GM19043 (cell line): ENCODE measurements around the gene NOS1AP.
"Not testable (repeated sequence)": the region's sequence is repeated elsewhere in the genome, so short reads cannot be mapped to it uniquely, and the experiment has no call there.

Source experiments
- ATAC-seq: cut with Tn5 transposase; IDR thresholded peaks from one replicate; pipeline ENCODE4 v1.9.1; 2021; ENCODE audit warnings: low read depth; ENCODE audit not compliant: unreplicated experiment

Gene NOS1AP

DNA sequence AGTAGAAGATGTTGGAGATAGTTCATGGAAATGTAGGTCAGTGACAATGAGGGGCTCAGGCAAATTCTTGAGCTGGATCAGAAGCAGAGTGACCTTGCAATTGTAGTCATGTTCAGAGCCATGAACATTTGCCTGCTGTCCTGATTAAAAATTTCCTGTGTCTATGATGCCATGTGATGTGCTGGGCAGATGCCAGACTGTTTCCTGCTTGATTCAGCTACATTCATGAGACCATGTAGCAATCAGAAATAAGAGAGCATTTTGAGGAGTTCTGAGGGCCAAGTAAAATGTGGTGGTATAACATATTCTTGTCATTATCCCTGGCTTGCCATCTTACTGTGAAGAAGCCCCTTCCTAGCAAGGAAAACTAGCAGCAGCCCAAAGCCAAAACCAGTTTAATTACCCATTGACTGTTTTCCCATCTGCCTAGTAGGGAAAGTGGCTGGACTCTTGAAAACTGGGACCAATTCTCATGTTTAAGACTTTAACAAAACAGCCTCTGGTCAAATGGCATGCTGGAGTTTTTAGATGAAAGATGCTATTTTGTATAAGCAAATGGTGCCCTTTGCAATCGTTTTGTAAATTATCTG lies 118.3 kb downstream of the NOS1AP start:
- ATAC-seq = no peak

DNA sequence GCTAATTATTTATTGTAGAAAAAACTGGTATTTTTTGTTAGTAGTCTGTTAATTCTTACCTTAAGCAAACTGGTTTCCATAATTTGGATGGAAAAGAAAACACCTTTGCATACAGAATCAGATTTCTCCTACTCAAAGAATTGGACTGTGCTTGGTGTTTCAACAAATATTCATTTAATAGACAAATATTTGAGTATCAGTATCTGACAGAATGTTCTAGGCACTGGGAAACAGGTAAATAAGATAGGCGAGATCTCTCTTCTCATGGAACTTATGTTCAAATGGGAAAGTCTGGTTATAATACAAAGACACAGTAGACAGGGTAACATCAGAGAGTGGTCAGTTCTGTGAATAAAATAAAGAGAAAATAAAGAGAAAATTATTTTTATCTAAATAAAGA lies 119.9 kb downstream of the NOS1AP start:
- ATAC-seq = no peak

DNA sequence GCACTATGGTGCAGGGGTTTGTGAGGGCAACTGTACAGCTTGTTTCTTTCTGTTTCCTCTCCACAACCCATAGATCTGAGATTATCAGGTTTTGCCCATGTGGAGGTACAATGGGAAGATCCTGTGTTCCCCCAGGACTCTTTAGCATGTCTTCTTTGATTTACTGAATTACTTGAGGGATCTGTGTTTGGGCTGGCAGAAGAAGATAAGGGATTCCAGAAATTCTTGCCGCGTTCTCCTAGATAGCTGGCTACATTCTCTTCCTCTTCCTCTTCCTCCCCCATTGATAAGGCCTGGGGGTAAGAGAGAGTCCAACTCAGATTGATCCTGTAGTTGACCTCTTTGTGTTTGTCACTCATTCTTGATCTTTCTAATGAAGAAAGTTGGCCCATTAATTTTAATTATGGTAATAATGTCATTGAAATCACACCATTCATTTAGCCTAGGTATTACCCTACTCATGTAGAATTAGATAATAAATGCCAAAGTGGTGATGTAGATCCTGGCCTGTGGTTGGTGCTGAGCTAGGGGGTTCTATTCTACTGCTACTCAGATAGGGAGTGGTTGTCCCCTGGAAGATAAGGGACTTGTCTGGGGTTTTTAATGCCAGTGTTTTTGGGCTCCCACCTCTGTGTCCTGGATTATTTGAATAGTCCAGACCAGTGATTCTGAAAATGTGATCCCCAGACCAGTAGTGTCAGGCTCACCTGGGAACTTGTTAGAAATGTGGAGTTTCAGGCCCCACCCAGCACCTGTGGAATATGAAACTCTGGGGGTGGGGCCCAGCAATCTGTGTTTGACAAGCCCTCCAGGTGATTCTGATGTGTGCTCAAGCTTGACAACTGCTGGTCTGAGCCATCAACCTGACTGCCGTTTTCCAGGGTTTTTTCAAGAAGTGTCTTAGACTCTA lies 122.2 kb downstream of the NOS1AP start:
- ATAC-seq = no peak

GRCh38 chr1:162192306-162192678 lies 122.8 kb downstream of the NOS1AP start:
- ATAC-seq = no peak

DNA sequence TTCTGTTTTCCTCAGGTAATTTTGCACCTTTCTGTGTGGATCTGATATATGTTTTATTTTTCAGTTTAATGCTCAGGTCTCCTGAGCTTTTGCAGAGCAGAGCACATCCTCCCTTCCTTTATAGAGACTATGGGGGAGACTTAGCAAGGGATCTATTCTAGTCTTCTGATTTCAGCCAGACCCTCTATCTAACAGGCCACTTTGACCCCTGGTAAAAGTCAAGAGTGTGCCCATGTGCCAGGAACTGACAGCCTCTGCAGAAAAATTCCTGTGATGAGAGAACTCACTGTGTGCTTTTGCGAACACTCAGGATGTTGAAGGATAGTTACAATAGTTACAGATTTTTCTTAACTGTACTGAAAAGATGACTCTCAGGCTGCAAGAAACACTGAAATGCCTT lies 123.3 kb downstream of the NOS1AP start:
- ATAC-seq = no peak

GRCh38 chr1:162193221-162193620 lies 123.7 kb downstream of the NOS1AP start:
- ATAC-seq = no peak

DNA sequence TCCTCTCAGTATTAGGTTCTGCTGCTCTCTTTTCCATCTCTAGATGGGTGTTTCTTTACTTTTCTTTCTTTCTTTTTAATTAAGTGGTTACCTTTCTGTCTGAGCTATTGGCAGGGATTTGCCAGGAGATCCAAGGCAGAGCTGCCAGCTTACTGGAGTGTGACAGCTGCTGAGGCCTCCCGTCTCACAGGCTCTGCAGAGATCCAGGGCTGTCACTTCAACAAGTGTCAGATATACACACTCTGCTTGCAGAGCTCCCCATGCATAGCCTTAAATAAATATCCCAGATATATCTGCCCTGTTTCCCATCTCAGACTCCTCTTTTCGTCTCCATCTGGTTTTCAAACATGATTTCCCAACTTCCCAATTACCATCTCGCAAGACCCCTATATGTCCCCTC lies 124.3 kb downstream of the NOS1AP start:
- ATAC-seq = no peak

DNA sequence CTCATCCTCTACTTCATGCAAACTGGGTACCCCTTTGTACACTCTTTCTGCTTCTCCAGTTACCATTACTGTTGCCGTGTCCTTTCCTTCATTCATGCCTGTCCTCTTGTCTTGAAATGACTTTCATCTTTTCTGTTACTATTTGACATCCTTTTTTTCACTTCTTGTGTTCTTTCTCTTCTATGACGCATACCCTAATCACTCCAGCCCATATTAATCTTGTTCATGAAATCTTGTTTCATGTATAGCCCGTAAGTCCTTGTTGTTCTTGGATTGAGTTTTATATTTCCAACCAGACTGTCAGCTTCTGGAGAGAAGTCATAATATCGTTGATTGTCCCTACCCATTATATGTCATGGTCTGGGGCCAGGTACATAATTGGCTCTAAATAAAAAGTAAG lies 126.1 kb downstream of the NOS1AP start:
- no peak for ATAC-seq

GRCh38 chr1:162196387-162196786 lies 126.9 kb downstream of the NOS1AP start:
- ATAC-seq = no peak

GRCh38 chr1:162197041-162197531 lies 127.6 kb downstream of the NOS1AP start:
- ATAC-seq = no peak

- no peak for ATAC-seq
These were observed 128.3 kb downstream of the NOS1AP start for GRCh38 chr1:162197615-162198421.

- no peak for ATAC-seq
These were observed 130.8 kb downstream of the NOS1AP start for GRCh38 chr1:162200096-162200847.

GRCh38 chr1:162201062-162201461 lies 131.6 kb downstream of the NOS1AP start:
- ATAC-seq = not testable (repeated sequence)

DNA sequence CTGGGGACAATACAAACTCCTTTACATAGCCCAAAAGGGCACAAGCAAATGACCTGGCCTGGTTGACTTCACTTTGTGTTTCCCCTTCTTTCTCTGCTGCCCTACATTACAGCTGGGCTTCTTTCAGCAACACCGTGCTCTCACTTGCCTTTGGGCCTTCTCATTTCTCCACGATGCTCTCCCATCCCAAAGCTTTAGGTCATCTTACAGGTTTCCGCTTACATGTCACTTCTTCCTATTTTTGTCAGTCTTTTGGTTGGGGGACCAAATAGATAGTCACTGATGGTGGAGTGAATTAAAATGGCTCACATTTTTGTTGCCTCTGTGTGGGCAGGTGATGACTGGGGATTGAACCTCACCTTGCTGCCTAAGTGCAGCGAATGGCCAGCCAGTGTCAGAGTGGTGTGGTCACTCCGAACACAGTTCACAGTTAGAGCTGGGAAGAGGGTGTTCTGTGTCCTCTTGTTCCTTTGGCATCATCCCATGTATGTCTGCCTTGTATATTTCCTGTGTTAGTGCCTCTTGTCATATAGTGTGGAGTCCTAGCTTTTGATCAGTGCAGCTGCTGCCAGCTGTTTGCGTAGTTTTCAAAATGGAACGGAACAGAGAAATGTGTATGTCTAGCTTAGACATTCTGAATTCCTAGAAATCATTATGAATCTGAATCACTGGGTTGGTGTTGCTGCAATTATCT lies 134.8 kb downstream of the NOS1AP start:
- ATAC-seq = no peak

GRCh38 chr1:162204823-162205155 lies 135.3 kb downstream of the NOS1AP start:
- ATAC-seq = no peak

- ATAC-seq = no peak
These were observed 136.8 kb downstream of the NOS1AP start for GRCh38 chr1:162206300-162206699.

DNA sequence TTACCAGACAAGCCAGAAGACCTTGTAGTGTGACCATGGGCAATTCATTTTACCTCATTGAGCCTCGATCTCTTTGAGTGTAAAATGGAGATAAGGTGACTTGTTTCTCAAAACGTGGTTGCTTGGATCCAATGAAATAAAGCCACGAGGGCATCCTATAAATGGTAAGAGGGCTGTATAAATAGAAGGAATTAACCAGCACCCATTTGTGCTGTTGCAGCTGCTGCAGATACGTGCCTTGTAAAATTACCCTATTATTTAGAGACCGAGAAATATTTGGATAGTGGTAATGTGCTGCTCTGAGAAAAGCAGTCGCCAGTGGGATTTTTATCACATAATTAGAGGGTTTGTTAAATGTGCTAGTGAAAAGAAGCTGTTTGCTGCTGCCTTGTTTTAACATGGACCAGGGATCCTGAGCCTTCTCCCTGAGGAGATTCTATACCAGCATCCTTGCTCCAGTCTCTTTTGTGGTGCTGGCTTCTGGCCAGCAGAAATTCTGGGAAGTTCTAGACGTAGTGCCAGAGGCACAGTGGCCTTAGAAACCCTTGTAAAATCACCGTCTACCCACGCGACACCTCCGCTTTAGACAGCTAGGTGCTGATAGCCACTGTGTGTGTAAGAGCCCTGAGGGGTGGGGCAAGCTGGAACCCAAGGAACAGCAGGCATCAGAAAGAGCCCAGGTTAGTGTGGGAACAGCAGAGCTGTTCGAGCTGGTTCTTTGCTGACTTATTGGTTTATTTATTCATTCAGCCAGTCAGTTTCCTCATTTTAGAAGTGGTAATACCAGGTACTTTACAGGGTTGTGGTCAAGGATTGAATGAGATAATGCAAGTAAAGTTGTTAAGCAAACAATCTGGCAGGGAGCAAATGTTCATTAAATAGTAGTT lies 137.5 kb downstream of the NOS1AP start:
- no peak for ATAC-seq

GRCh38 chr1:162207862-162208261 lies 138.4 kb downstream of the NOS1AP start:
- ATAC-seq = no peak

GRCh38 chr1:162210196-162210595 lies 140.7 kb downstream of the NOS1AP start:
- no peak for ATAC-seq
